DND-41 (cell line): Measurements from ENCODE around the gene RIOX2.

Source experiments
- ATAC-seq: fragments of 200-7000 bp; cut with Tn5 transposase; 3 replicates; pipeline ENCODE4 v1.9.1; 2021; ENCODE audit warnings: low read depth; ENCODE audit not compliant: insufficient read depth
- DNase-seq: peaks from one replicate; pipeline ENCODE4 v3.0.0-alpha.2; 2020
- H2AFZ ChIP-seq: 2 replicates; pipeline ENCODE4 v1.6.0; 2012; ENCODE audit warnings: low read depth, low read length
- H3K27ac ChIP-seq: 2 replicates; pipeline ENCODE4 v1.5.1; 2012; ENCODE audit warnings: low read length, inconsistent platforms
- H3K27me3 ChIP-seq: fragments of 200-600 bp; sonication (generic); 2 replicates; pipeline ENCODE4 v1.6.0; 2012; ENCODE audit warnings: low read length, mild to moderate bottlenecking, inconsistent platforms; ENCODE audit not compliant: insufficient read depth, poor library complexity
- H3K36me3 ChIP-seq: 2 replicates; pipeline ENCODE4 v1.5.1; 2012; ENCODE audit warnings: low read length, inconsistent platforms; ENCODE audit not compliant: insufficient read depth
- H3K4me1 ChIP-seq: 2 replicates; pipeline ENCODE4 v1.5.1; 2012; ENCODE audit warnings: mild to moderate bottlenecking, low read length; ENCODE audit not compliant: insufficient read depth
- H3K4me2 ChIP-seq: 2 replicates; pipeline ENCODE4 v1.6.0; 2012; ENCODE audit warnings: mild to moderate bottlenecking, moderate library complexity, low read length, inconsistent platforms; ENCODE audit not compliant: insufficient read depth
- H3K4me3 ChIP-seq, 2 experiments: fragments of 200-600 bp in 1 of 2; shearing (Covaris generic) in 1 of 2; 2 replicates each; pipeline ENCODE4 v1.5.1; 2012 to 2016; ENCODE audit warnings: inconsistent platforms in 2 of 2, low read length in 2 of 2, mild to moderate bottlenecking in 2 of 2, low read depth in 1 of 2, moderate library complexity in 1 of 2
- H3K79me2 ChIP-seq: 2 replicates; pipeline ENCODE4 v1.6.0; 2012; ENCODE audit warnings: low read length, inconsistent platforms; ENCODE audit not compliant: insufficient read depth
- H3K9ac ChIP-seq: 2 replicates; pipeline ENCODE4 v1.6.0; 2012; ENCODE audit warnings: low read depth, mild to moderate bottlenecking, inconsistent platforms, low read length, moderate library complexity
- H3K9me3 ChIP-seq: 2 replicates; pipeline ENCODE4 v1.5.1; 2012; ENCODE audit warnings: low read length, moderate library complexity, mild to moderate bottlenecking, inconsistent platforms; ENCODE audit not compliant: insufficient read depth, severe bottlenecking
- H4K20me1 ChIP-seq: 2 replicates; pipeline ENCODE4 v1.6.0; 2012; ENCODE audit warnings: low read length; ENCODE audit not compliant: insufficient read depth
- EZH2 ChIP-seq: IDR thresholded peaks from 3 replicates; pipeline ENCODE4 v1.6.1; 2012; ENCODE audit warnings: borderline replicate concordance, low read depth, mild to moderate bottlenecking, moderate library complexity, low read length, inconsistent platforms; ENCODE audit not compliant: severe bottlenecking
- TF ChIP-seq, protein P1 (sequence below): IDR thresholded peaks from 2 replicates; pipeline ENCODE4 v1.5.1; 2012; ENCODE audit warnings: borderline replicate concordance, low read length, moderate library complexity, mild to moderate bottlenecking; ENCODE audit not compliant: poor library complexity, severe bottlenecking; ENCODE audit errors: extremely low read depth

RIOX2 gene

DNA sequence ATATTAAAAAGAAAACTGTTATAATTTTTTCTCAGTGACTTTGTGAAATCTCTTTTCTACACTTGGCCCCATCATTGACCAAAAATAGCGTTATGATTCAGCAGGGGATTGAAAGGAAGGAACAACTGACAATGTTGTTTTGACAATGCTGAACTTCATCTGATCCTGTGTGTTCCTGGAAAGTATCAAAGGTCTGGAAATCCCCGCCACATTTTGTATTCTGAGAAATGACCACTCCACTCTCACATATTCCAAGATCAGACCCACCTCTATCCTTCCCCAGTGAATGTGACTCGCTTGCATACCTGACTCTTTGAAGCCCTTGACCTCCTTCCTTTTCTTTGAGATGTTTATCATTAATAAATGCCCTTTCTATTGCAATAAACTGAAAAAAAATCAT, 9.7 kb upstream of the RIOX2 start:
- TF ChIP-seq EZH2: no peak
- TF ChIP-seq, protein P1, sequence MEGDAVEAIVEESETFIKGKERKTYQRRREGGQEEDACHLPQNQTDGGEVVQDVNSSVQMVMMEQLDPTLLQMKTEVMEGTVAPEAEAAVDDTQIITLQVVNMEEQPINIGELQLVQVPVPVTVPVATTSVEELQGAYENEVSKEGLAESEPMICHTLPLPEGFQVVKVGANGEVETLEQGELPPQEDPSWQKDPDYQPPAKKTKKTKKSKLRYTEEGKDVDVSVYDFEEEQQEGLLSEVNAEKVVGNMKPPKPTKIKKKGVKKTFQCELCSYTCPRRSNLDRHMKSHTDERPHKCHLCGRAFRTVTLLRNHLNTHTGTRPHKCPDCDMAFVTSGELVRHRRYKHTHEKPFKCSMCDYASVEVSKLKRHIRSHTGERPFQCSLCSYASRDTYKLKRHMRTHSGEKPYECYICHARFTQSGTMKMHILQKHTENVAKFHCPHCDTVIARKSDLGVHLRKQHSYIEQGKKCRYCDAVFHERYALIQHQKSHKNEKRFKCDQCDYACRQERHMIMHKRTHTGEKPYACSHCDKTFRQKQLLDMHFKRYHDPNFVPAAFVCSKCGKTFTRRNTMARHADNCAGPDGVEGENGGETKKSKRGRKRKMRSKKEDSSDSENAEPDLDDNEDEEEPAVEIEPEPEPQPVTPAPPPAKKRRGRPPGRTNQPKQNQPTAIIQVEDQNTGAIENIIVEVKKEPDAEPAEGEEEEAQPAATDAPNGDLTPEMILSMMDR: no peak
- no peaks in the 10 kb centered on the region for H3K9me3 ChIP-seq
- H3K4me2 ChIP-seq: no peak overlapping the region
- no peaks in the 10 kb centered on the region for H3K79me2 ChIP-seq
- ATAC-seq: no peak
- no peaks in the 10 kb centered on the region for H4K20me1 ChIP-seq
- no peaks in the 10 kb centered on the region for H3K36me3 ChIP-seq
- no peak overlapping the region for H3K27ac ChIP-seq
- H3K27me3 ChIP-seq: no peaks in the 10 kb centered on the region
- DNase-seq: no peak
- H3K9ac ChIP-seq: no peak overlapping the region
- no peak overlapping the region for H2AFZ ChIP-seq
- no peak overlapping the region for H3K4me3 ChIP-seq
- H3K4me1 ChIP-seq: no peaks in the 10 kb centered on the region

DNA sequence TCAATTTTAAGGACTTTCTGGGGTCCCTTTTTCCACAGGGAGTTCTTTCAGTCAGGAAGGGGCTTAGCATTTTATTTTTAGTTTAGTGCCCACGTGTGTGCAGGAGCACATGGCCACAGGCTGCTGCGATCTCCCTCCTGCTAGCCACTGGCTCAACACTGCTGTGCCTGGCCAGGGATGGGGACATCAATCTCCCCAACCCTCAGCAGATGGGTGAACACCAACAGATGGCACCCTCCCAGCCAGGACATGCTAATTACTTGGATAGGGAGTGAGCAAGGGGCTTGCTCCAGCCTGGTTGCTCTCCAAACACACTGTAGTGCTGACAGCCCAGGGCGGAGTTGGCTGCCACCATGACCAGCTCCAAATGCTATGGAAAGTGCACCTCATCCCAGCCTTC, 7.4 kb upstream of the RIOX2 start:
- H3K9ac ChIP-seq: no peak overlapping the region
- H2AFZ ChIP-seq: no peak overlapping the region
- TF ChIP-seq EZH2: no peak
- TF ChIP-seq, protein P1: no peak
- H3K27ac ChIP-seq: no peak overlapping the region
- no peaks in the 10 kb centered on the region for H3K79me2 ChIP-seq
- H3K4me3 ChIP-seq: no peak overlapping the region
- no peaks in the 10 kb centered on the region for H3K27me3 ChIP-seq
- H3K9me3 ChIP-seq: no peaks in the 10 kb centered on the region
- H3K4me2 ChIP-seq: no peak overlapping the region
- H3K4me1 ChIP-seq: peaks cover 5% of the 10 kb centered on the region; the same call in 1 of the 2 replicates
- DNase-seq: no peak
- H3K36me3 ChIP-seq: no peaks in the 10 kb centered on the region
- ATAC-seq: no peak; the same call in 2 of the 3 replicates
- no peaks in the 10 kb centered on the region for H4K20me1 ChIP-seq

DNA sequence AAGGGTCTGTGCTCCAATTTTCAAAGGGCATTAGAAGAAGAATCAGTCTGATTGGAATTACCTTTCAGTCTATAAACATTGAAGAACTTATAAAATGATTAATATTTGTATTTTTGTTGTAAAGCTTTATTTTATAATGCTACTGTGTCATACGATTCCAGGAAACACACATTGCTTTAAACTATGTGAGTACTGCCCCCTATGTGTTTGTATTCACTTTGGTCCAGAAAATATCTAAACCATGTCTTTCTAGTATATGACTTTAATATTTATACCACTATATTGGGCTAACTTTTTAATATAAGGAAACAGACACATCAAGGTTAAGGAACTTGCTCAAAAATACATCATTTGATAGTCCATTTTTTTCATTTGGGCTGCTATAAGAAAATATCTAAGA, 3.2 kb upstream of the RIOX2 start:
- TF ChIP-seq, protein P1: peak; percentile 22
- TF ChIP-seq EZH2: no peak
- Histone ChIP-seq H3K27ac (no peak overlapping the region), H3K4me3 (no peak overlapping the region), H3K4me2 (no peak overlapping the region), H3K9me3 (no peaks in the 10 kb centered on the region), H3K4me1 (peaks cover 26% of the 10 kb centered on the region), H3K36me3 (no peaks in the 10 kb centered on the region), H3K9ac (no peak overlapping the region), H3K79me2 (peaks cover 12% of the 10 kb centered on the region; the same call in 1 of the 2 replicates), H2AFZ (no peak overlapping the region), H3K27me3 (no peaks in the 10 kb centered on the region), H4K20me1 (no peaks in the 10 kb centered on the region)
- ATAC-seq (no peak), DNase-seq (no peak)

DNA sequence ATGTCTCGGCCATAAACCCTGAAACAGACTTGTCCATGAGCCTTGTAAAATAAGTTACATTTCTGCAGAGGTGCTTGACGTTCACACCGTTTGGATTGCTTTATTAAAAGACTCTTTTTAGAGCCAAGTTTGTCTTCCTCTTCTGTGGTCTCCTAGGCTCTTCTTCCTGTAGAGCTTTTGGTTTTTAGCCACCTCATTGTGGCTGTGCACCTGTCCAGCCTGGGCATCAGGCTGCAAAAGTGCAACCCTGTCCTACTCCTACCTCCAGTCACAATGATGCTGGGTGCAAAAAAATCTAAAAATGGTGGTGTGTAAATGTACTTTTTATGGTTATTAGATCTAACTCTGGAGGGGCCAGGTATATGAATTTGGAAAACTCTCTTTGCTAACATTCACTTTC, 2.8 kb upstream of the RIOX2 start:
- Histone ChIP-seq H3K4me1 (peaks cover 31% of the 10 kb centered on the region), H2AFZ (0 out of 2 replicates have a peak overlapping the region, but pooled peaks have one; percentile 48), H3K79me2 (peaks cover 16% of the 10 kb centered on the region; the same call in 1 of the 2 replicates), H3K4me3 (no peak overlapping the region), H3K4me2 (no peak overlapping the region), H3K9me3 (no peaks in the 10 kb centered on the region), H3K27ac (no peak overlapping the region), H3K9ac (no peak overlapping the region), H3K36me3 (no peaks in the 10 kb centered on the region), H4K20me1 (no peaks in the 10 kb centered on the region), H3K27me3 (no peaks in the 10 kb centered on the region)
- TF ChIP-seq, protein P1: no peak
- TF ChIP-seq EZH2: no peak
- no peak for DNase-seq
- ATAC-seq: peak; percentile 10; the same call in 1 of the 3 replicates
